ENCODE data around the gene MYZAP.
"Not testable (repeated sequence)": the region's sequence is repeated elsewhere in the genome, so short reads cannot be mapped to it uniquely, and the experiment has no call there.

MYZAP gene

DNA sequence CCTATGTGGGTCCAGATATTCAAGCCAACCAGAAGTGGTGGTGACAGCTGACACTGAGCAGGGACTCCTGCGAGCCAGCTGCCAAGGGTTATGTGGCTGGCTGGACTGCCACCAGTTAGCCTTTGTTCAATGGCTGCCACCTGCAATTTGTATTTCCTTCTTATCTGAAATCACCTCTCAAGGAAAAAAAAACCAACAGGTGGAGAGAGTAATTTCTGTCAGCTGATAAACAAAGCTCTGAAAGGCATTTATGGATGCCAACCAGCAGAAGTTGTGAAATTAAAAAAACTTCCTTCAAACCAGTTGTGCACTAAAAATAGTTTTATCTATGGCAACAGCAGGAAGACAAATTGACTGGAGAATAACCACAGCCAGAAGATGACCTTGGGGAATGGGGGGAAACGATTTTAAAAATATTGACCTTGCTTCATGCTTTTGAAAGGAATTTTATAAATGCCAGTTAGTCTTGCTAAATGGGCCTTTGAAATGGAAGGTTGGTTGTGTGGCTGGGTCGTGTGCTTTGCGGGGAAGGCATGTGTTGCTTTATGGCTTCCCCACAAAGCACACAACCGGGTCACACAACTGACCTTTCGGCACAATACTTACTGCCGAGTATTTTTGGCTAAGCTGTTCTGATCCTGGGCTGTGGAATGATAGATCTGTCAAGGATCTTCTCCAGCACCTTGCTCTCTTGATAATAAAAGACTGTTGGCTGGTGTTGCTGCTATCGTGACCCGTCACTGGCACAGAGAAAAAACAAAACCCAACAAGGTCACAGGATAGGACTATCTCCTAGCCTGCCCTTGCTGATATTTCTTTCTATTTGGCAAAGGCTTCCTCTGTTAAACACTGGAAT is 3.5 kb downstream of the MYZAP start:
- DNase-seq = no peak

DNA sequence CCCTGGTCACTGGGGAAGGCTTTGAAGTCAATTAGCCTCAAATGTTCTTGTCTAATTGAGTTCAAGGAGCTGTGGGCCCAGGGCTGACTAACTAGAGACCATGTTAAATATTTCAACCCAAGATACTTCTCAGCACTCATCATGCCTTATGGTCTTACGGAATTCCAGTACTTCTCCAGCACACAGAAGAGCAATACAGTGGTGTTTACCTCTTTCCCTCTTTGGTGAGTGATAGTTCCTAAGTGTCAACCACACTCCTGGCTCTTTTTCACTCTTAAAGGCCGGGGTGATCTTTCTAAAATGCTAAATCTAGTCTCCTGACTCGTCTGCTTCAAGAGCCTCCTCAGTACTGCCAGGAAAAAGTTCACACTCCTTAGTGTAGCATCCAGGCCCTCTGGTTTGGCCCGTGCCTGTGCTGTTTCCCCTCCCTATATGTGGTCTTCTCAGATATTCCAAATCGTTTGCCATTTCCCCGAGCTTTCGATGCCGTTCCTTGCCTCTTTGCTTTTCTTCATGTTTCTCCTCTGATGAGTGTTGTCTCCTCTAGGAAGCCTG is 4.7 kb downstream of the MYZAP start:
- no peak for DNase-seq

DNA sequence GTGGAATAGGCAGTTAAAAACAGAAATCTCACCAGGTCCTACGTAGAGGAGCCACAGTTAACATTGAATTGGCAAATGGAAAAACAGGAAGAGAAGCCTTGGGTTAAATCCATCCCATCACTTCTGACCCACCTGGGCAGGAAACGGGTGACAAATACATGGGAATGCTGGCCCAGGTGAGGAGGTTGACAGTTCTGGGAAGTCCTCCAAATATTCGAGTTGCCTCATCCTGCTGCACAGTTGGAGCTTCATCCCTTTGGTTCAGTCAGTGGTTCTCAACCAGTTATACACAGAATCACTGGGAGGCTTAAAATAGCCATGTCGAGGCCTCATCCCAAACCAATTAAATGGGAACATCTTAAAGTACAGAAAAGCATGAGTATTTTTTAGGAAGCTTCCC is 5.3 kb downstream of the MYZAP start:
- no peak for DNase-seq

DNA sequence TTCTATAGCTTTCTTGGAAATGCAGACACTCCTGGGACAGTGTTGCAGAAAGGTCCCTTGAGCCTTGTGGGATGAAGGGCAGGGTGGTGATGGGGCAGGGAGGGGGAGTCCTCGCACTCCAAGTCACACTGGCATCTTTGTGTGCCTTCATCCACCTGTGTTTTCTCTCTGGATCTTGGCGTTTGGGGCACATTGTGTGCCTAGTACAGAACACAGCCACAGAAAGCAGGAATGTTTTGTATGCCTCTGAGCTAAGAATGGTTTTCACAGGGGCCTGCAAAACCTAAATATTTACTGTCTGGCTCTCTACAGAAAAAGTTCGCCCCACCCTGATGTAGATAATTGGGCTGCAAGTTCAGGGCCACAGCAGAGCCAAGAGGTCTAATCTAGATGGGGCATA is 5.7 kb downstream of the MYZAP start:
- DNase-seq = no peak

DNA sequence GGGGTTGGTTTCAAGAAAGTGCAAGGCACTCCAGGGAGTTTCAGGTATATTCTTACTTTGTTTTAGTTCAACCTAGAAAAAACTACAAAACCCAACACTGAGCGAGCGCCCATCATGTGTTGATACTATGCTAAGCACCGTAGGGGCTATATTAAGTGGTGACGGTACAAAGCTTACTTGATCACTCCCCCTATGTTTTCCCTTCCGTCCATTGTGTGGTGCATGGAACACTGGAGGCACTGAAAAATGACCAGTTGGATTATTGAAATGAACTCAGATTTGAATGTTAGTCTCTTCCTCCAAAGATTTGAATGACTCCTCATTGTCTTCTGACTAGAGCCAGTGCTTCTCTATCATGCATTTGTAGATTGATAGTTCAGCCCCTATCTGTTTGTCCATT is 6.6 kb downstream of the MYZAP start:
- DNase-seq = no peak

DNA sequence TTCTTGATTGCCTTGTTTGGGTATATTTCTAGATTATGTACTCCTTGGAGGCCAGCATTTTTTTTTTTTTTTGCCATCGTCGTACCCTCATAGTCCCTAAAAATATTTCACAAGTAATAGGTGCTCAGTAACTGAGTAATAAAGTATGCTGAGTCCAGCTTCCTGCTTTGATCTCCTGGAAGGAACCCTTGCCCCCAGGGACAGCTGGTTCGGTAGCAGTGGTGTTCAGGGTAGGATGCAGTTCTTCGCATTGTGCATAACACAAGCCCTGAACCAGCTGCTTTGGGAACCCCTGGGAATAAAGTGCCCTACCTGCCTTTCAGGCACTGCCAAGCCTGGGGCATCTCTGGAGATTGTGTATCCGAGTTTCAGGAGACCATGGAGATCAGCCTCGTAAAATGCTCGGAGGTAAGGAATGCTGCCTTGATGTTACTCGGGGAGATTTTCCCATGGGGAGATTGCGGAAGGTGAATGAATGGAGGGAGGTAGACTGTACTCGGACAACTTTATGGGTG is 7.6 kb downstream of the MYZAP start:
- no peak for DNase-seq

DNA sequence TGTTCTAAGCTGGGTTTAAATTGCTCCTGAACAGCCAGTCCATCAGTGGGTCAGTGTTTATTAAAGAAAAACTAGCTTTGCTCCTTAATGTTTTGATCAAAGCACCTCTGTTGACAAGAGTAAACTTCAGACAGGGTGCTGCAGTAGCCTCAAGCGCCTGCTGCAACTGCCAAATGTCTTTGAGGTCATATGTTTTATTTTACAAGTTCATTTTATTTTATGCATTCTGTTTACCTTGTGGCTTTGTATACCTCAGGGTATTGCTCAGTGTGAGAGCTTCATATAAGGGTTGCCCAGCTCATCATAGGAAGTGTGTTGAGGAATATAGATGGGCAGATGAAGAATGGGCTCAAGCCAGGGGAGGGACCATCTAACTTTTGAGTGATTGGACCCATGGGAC is 8.5 kb downstream of the MYZAP start:
- DNase-seq = no peak

DNA sequence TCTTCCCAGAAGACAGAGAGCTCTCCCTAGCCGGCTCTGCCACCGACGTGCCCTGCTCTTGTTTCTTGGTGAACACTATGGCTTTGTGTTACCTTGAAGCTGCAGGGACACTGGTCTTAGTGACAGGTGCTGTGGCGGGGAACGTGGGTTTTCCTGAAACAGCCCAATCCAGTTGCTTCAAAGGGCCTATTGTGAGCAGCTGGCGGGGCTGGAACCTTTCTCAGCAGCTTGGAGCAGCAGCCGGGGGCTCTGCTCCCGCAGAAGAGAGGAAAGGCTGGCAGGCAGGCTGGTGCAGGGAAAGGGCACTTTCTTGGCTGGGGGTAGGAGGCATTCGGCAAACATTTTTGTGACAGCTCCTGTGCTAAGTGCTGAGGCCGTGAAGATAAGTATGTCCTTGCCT is 12.8 kb downstream of the MYZAP start:
- DNase-seq = no peak

DNA sequence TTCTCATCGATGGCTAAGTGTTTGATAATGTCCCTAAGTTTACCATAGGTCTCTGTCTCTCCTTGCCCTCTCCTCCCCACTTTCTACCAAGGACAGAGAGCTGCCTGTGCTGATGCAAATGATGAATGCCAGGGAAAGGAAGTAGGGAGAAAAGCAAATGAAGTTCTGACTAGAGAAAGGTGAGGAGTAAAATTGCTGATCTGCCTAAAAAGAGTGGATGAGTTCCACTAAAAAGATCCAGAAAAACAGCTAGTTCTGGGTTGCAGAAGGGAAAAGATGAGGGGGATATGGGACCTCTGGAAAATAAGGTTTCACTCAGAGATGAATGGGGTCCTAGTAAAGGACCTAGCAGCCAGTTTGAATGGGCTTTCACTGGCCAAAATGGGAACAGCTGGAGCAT is 13.8 kb downstream of the MYZAP start:
- DNase-seq = no peak

DNA sequence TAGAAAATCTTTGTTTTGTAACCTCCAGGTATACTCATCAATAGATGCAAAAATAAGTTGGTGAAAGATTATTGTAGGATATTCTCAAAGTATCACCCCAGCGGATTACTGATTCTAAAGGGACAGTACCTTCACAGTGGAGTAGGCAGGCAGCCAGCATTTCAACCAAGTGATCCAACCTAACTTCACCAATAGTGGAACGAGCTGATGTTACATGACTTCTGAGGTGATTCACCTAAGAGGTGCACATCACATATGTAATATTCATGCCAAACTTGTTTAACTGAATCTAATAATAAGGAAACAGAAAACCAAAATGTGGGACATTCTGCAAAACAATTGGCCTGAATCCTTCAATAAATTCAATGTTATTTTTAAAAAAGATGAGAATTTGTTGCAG is 14.3 kb downstream of the MYZAP start:
- no peak for DNase-seq

DNA sequence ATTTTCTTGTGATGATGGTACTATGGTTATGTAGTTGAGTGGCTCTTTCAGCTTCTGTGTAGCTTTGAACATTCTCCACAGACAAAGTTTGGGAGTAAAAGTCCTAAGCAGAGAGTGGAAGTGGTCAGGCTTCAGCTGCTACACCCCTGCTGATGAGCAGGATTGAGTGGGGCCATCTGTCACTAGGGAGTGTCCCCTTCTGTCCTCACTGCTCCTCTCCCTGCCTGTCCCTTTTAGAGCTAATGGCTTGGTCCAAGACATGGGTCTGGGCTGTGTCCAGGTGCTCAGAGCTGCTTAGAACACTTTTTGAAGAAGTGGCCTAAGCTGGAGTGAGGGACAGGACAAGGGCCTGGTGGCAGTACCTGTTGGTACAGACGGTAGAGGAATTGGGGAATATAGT is 15.1 kb downstream of the MYZAP start:
- no peak for DNase-seq

DNA sequence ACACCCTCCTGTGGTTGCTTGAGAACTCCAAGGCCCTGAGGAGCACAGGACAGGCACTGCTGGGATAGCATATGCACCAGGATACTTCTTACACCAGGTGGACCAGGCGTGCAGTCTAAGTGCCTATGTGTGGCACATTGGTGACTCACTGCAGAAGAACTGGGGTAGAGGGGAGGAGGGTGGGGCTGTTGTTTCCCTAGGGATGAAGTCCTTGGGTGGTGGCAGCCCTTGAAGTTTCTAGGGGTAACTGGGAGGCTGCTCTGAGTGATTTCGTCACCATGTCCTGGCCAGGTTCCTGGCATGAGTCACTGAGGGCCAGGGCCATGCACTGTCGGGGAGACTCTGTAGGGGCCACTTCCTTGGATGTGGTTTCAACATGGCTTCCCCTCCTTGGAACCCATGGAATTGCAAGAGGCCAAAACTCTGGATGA is 15.9 kb downstream of the MYZAP start:
- DNase-seq = peak; percentile 68

DNA sequence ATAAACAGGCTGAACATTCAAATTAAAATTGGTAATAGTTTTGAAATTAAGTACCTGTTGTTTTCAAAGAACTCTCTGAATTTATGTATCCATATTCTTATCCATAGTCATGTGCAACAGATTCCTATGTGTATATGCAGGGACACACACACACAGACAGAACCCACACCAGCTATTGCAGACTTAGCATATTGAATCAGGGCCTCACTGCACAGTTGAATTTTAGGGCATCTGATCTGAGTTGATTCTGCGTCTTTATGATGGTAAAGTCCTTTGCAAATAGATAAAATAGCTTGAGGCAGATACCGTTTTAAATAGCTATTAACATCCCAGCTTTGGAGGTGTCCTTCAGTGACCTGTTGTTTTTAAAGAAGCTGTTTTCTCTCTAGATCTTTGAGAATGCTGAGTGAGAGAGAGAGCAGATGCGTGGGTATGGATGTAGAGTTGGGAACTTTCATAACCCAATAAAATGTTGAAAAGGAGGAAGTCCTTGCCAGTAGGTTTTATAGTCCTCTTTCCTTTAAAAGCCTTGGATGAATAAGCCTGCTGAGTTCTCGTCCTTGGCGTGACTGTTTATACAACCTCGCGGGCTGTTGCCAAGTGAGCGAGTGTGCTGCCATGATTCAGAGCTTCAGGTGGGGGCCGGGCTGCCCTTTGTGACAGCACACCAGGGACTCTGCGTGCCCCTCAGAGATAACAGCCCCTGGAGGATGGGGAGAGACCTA is 18.3 kb downstream of the MYZAP start:
- DNase-seq = peak; percentile 77

DNA sequence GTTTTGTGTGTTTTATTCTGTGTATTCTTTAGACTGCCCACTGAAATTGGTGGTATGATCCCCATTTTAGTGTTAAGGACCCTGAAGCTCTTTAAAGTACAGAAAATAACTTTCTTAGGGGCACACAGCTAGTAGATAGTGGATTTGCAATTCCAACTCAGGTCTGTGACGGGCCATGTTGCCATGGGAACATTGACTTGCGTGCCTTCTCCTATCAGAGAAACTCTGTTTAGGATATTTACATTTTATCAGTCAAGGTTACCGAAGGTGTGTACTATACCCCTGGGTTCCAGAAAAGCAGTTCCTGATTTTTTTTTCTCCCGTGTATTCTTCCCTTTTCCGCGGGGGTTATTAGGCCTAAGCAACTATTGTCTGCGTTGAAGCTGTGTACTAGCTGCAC is 19.4 kb downstream of the MYZAP start:
- no peak for DNase-seq

DNA sequence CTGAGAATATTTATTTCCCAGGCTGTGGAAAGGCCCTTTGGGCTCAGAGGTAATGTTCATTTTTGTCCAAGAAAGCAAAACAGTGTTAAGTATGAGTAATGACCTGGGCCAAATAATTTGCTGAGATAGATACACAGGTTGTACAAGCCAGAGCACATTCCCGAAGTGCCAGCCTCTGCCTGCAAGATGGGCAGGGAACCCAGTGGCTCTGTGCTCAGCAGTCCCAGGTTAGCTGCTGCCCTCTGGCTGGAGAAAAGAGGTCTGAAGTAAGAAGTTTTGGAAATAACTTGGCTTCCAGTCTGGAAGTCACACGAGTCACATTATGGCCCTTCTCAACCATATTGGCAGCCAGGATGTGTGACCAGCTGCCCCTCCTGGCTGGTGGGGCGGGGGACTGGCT is 20.2 kb downstream of the MYZAP start:
- no peak for DNase-seq

DNA sequence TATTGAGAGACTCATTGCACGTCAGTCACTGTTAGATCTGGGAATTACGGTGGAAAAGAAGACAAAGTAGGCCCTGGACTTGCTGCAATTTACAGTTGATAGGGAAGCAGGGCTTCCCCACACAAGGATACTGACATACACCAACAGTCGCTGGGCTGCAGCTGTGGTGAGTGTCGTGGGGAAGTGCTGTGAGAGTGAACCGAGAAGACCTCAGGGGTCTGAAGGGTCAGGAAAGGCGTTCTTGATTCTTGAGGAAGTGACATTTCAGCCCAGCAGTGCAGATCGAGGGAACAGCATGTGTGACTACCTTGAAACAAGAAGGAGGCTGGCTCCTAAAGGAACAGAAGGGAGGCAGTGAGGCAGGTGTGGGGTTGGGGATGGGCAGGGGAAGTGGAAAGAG is 22.5 kb downstream of the MYZAP start:
- no peak for DNase-seq

DNA sequence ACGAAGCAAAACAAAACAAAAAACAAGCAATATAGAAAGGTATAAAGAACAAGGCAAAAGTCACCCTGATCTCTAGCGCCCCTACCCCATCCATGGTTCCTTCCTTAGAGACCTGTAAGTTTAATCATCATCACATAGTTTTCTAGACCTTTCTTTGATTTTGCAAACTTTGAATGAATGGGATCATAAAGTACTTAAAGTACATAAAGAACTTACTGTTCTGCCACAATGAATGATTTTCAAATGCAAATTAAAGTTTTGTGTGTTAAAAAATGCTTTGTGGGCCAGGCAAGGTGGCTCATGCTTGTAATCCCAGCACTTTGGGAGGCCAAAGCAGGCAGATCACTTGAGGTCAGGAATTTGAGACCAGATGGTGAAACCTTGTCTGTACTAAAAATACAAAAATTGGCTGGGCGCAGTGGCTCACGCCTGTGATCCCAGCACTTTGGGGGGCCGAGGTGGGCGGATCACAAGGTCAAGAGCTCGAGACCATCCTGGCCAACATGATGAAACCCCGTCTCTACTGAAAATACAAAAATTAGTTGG is 24.3 kb downstream of the MYZAP start:
- not testable (repeated sequence) for DNase-seq

DNA sequence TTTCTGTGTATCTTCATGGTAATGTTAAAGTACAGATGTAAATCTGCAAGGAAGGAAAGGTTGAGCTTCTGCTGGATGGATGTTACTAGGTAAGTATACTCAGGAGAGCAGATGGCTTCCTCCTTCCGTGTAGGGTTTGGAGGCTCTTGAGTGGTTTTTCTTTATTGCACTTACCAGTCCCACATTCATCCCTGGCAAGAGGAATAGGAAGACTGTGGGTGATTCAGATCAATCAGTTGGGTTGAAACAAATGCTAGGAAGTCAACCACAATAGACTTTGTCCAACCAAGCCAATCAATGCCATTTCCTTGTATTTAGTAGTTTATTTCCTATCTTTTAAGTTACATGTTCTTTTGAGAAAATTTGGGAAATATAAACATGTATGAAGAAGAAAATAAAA is 26.6 kb downstream of the MYZAP start:
- no peak for DNase-seq

DNA sequence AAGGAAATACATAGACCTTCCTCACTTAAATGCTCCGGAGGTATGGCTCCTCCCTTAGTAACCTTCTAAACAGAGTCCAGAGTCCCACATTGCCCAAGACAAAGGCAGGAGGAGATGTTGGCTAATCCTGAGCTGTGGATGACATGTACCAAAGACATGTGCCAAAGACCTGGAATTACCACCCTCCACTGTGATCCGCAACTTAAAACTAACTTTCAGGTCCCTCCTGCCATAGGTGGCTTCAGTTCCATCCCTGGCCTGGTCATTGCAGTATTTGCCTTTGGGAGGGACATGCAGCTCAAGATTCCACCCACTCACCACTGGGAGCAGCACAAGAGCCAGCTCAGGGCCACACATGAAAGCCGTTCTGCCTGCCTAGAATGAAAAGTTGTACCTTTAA is 28.0 kb downstream of the MYZAP start:
- no peak for DNase-seq

DNA sequence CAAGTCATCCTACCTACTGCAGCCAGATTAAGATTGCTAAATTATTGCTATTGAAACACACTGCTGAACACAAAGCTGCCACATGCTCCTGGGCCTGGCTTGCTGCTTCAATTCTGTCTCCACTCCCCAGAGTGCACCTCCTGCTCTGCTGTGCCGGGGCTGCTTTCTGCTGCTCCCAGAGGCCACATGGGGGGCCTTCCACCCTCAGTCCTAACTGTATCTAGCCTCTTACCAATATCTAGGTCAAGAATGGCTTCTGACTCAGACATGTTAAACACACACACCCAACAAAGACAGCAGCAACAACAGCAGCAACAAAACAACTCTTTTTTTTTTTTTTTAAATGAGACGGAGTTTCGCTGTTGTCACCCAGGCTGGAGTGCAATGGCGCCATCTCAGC is 33.0 kb downstream of the MYZAP start:
- DNase-seq = no peak

DNA sequence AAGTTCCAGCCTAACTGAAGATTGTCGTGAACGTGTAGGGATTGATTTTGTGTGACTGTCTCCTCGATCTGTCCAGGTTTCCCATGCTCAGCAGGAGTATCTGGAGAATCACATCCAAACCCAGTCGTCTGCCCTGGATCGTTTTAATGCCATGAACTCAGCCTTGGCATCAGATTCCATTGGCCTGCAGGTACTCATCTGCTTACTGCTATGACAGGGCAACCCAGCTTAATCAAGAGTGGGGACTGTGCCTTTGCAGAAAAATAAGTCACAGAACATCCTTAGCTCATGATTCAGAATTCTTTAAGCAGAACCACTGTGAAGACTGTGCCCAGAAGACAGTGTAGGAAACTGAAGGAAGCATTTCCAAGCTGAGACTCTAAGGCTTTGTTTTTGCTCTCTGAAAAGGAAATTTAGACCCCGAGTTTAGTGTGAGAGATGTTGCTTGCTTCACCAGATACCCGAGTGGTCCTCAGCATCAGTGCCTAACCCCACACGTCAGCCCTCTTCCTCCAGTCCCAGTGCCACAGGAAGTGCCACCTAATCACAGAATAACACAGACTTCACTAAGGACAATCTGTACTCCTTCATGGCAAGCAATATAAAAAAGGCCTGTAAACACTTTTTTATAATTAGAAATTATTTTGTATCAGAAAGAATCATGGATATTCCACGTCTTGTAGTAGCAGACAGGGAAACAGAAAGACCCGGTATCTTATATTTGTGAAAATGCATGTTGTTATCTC is 34.2 kb downstream of the MYZAP start:
- DNase-seq = no peak

DNA sequence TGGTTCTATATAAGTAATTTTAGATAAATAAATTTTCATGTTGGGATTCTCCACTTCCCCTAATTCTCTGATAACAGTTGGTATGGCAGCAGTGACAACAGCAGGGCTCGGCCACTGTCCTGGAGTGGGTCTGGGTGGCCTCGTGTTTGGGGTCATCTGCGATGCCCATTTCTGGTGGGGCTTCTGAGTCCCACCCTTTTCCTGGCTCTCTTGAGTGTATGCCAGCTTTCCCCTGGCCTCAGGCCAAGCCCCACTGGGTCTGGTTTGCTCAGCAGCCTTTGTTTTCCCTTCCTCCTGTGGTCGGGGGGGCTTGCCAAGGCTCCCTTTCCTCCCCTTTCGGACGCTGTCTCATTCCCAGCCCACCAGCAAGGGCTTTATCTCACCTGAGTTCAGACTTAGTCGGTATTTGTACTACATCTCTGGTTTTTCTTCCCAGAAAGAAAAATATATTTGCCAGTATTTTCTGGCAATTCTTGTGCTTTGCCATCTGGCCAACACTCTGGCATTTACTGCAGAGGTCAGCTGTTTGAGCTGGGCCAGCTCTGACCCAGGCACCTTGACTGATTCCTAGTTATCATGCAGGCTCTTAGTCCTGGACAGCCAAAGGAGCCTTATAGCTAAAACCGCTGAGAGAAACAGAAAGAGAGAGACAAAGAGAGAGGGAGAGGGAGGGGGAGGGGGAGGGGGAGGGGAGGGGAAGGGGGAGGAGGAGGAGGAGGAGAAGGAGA is 35.2 kb downstream of the MYZAP start:
- DNase-seq = no peak
